Ascending aorta (tissue), 2 donors: ENCODE results near the gene SPATC1L. TPM values are rescaled to one million over a fixed set of nuclear protein-coding genes. Genes with fewer than 3 reads are reported as not detected.

Experiments used
- DNase-seq, 2 donors: peaks; one replicate each; pipeline ENCODE4 v3.0.0-alpha.2; 2019; ENCODE audit warnings: low spot score in 2 of 2
- H3K27ac ChIP-seq, 2 donors: fragments of 200-600 bp; sonication (generic); one replicate each; pipeline ENCODE4 v1.5.1; 2016 to 2017; ENCODE audit warnings: mild to moderate bottlenecking in 1 of 2
- H3K27me3 ChIP-seq: fragments of 200-600 bp; sonication (generic); one replicate; pipeline ENCODE4 v1.5.1; 2017
- H3K36me3 ChIP-seq, 2 donors: fragments of 200-600 bp; sonication (generic); one replicate each; pipeline ENCODE4 v1.5.1; 2016
- H3K4me1 ChIP-seq, 2 donors: fragments of 200-600 bp; sonication (generic); one replicate each; pipeline ENCODE4 v1.5.1; 2016 to 2017; ENCODE audit warnings: mild to moderate bottlenecking in 1 of 2
- H3K4me3 ChIP-seq, 2 donors: fragments of 200-600 bp; sonication (generic); one replicate each; pipeline ENCODE4 v1.5.1; 2016 to 2017; ENCODE audit warnings: mild to moderate bottlenecking in 1 of 2
- H3K9me3 ChIP-seq, 2 donors: fragments of 200-600 bp; sonication (generic); one replicate each; pipeline ENCODE4 v1.5.1; 2016
- CTCF ChIP-seq, 3 experiments: fragments of 200-600 bp in 2 of 3; fragments of 450-650 bp in 1 of 3; sonication (generic) in 2 of 3; IDR thresholded peaks; one replicate each; pipeline ENCODE4 v1.5.1; 2016 to 2019; ENCODE audit warnings: antibody characterized with exemption in 3 of 3, mild to moderate bottlenecking in 1 of 3, moderate library complexity in 1 of 3
- intact Hi-C: fragments of 100-400 bp; cut with DNase I; formaldehyde crosslinking; loops from one replicate; pipeline ENCODE4 v1.15.1; 2023
- total RNA-seq: library from RNA; depleted of rRNA; stranded (reverse); fragments of >200 nt; gene quantifications from one replicate; pipeline ENCODE4 v1.1.0, GENCODE V29; 2016

Gene SPATC1L
- total RNA-seq, 1 donor from 2014 or later, result 37.4 TPM

GRCh38 chr21:46151261-46151988 lies 32.8 kb downstream of the SPATC1L start:
- intact Hi-C loops, result no loop called here
- H3K36me3 ChIP-seq, result no peaks in the 10 kb centered on the region
- DNase-seq, result peak; percentile 7 to 55

GRCh38 chr21:46150491-46151121 lies 33.7 kb downstream of the SPATC1L start:
- Histone ChIP-seq H3K27me3 (no peaks in the 10 kb centered on the region), H3K4me1 (peaks cover 0 to 2% of the 10 kb centered on the region in 2 donors), H3K9me3 (no peaks in the 10 kb centered on the region), H3K27ac (no peak overlapping the region), H3K36me3 (no peaks in the 10 kb centered on the region), H3K4me3 (no peak overlapping the region)
- intact Hi-C loops, result no loop called here
- DNase-seq, result peak in 1 of 2 donors; percentile 54
- TF ChIP-seq CTCF (IDR thresholded peaks at IDR 0.05), result no peak

More at GRCh38 chr21:46151261-46151988, 32.8 kb downstream of the SPATC1L start:
- Histone ChIP-seq H3K27ac (no peak overlapping the region), H3K27me3 (no peaks in the 10 kb centered on the region), H3K4me3 (no peak overlapping the region), H3K4me1 (peaks cover 0 to 2% of the 10 kb centered on the region in 2 donors), H3K9me3 (no peaks in the 10 kb centered on the region)
- TF ChIP-seq CTCF (IDR thresholded peaks at IDR 0.05), result no peak

- no peak for TF ChIP-seq CTCF (IDR thresholded peaks at IDR 0.05)
- Histone ChIP-seq H3K9me3 (no peaks in the 10 kb centered on the region), H3K4me1 (peaks cover 0 to 2% of the 10 kb centered on the region in 2 donors), H3K27me3 (no peaks in the 10 kb centered on the region), H3K27ac (no peak overlapping the region), H3K36me3 (no peaks in the 10 kb centered on the region), H3K4me3 (no peak overlapping the region)
- no peak for DNase-seq
- intact Hi-C loops, result no loop called here
These were observed 34.2 kb downstream of the SPATC1L start for GRCh38 chr21:46150073-46150472.

GRCh38 chr21:46149205-46149901 lies 34.9 kb downstream of the SPATC1L start:
- no peak for TF ChIP-seq CTCF (IDR thresholded peaks at IDR 0.05)
- peak in 1 of 2 donors; percentile 46 for DNase-seq
- Histone ChIP-seq H3K27me3 (no peaks in the 10 kb centered on the region), H3K4me1 (peaks cover 0 to 2% of the 10 kb centered on the region in 2 donors), H3K4me3 (no peak overlapping the region), H3K36me3 (no peaks in the 10 kb centered on the region), H3K27ac (no peak overlapping the region), H3K9me3 (no peaks in the 10 kb centered on the region)
- intact Hi-C loops, result loop anchor here (10.0 kb wide), 1 partner anchor 175 kb away; the partner anchor contains the start of genes C21orf58 and PCNT

GRCh38 chr21:46148106-46148505 lies 36.2 kb downstream of the SPATC1L start:
- Histone ChIP-seq H3K4me1 (no peaks in the 10 kb centered on the region), H3K27ac (no peak overlapping the region), H3K4me3 (no peak overlapping the region), H3K27me3 (no peaks in the 10 kb centered on the region), H3K9me3 (no peaks in the 10 kb centered on the region), H3K36me3 (no peaks in the 10 kb centered on the region)
- intact Hi-C loops, result loop anchor here (10.0 kb wide), 1 partner anchor 177 kb away; the partner anchor contains the start of genes C21orf58 and PCNT
- TF ChIP-seq CTCF (IDR thresholded peaks at IDR 0.05), result no peak
- no peak for DNase-seq
